Upper lobe of left lung (tissue), 6 donors: ENCODE data around the gene PLOD1. TPM values are rescaled to one million over a fixed set of nuclear protein-coding genes. Genes with fewer than 3 reads are reported as not detected.

Experiments used
- ATAC-seq, 2 donors: fragments of 200-7000 bp; cut with Tn5 transposase; one replicate each; pipeline ENCODE4 v1.9.1; 2022; ENCODE audit warnings: mild to moderate bottlenecking in 2 of 2, moderate library complexity in 2 of 2; ENCODE audit not compliant: low FRiP score in 2 of 2
- DNase-seq, 2 donors: peaks; one replicate each; pipeline ENCODE4 v3.0.0-alpha.2; 2019 to 2020
- H3K27ac ChIP-seq, 4 donors: fragments of 200-600 bp; sonication (generic); one replicate each; pipeline ENCODE4 v1.5.1; 2016 to 2019
- H3K27me3 ChIP-seq, 4 donors: fragments of 200-600 bp; sonication (generic); one replicate each; pipeline ENCODE4 v1.5.1; 2017 to 2019
- H3K36me3 ChIP-seq, 4 donors: fragments of 200-600 bp; sonication (generic); one replicate each; pipeline ENCODE4 v1.5.1; 2016 to 2019
- H3K4me1 ChIP-seq, 4 donors: fragments of 200-600 bp; sonication (generic); one replicate each; pipeline ENCODE4 v1.5.1; 2018 to 2019
- H3K4me3 ChIP-seq, 4 donors: fragments of 200-600 bp; sonication (generic); one replicate each; pipeline ENCODE4 v1.5.1; 2017 to 2019; ENCODE audit warnings: mild to moderate bottlenecking in 2 of 4, moderate library complexity in 1 of 4
- H3K9me3 ChIP-seq, 4 donors: fragments of 200-600 bp; sonication (generic); one replicate each; pipeline ENCODE4 v1.5.1; 2018 to 2019
- EP300 ChIP-seq, 4 donors: sonication (generic); formaldehyde crosslinking; IDR thresholded peaks; one replicate each; pipeline ENCODE4 v1.5.1; 2017; ENCODE audit warnings: antibody characterized with exemption in 4 of 4, control low read depth in 2 of 4
- POLR2A ChIP-seq, 4 donors: fragments of 450-650 bp; IDR thresholded peaks; one replicate each; pipeline ENCODE4 v1.5.1; 2016 to 2017; ENCODE audit warnings: antibody characterized with exemption in 4 of 4, mild to moderate bottlenecking in 2 of 4
- POLR2AphosphoS5 ChIP-seq, 2 donors: sonication (generic); formaldehyde crosslinking; IDR thresholded peaks; one replicate each; pipeline ENCODE4 v1.5.1; 2017; ENCODE audit warnings: antibody characterized with exemption in 2 of 2
- WGBS, 2 donors: methylation state at CpG; one replicate each; pipeline ENCODE4 v1.1.5; 2017 to 2018; 5-methylcytosine and 5-hydroxymethylcytosine counted together
- total RNA-seq, 6 donors: library from RNA; depleted of rRNA in 4 of 6; stranded (reverse); fragments of >200 nt in 4 of 6; gene quantifications; one replicate each; pipeline versions ENCODE4 v1.1.0 to v1.2.1, GENCODE V29; 2016 to 2021
- TF ChIP-seq, protein P1 (sequence below), 6 experiments: fragments of 450-650 bp in 4 of 6; fragments of 200-600 bp in 2 of 6; sonication (generic) in 2 of 6; IDR thresholded peaks; one replicate each; pipeline ENCODE4 v1.5.1; 2016 to 2019; ENCODE audit warnings: antibody characterized with exemption in 6 of 6
- donor health status: DM: no; HTN: no; CAD: no; lungs with moderate emphysema.
- donor health status: DM: no; HTN: yes; CAD: no; lungs with severe emphysema.

Gene PLOD1
- total RNA-seq, 6 donors from 2014 or later: 31.4 to 99.0 (median 52.8) TPM

DNA sequence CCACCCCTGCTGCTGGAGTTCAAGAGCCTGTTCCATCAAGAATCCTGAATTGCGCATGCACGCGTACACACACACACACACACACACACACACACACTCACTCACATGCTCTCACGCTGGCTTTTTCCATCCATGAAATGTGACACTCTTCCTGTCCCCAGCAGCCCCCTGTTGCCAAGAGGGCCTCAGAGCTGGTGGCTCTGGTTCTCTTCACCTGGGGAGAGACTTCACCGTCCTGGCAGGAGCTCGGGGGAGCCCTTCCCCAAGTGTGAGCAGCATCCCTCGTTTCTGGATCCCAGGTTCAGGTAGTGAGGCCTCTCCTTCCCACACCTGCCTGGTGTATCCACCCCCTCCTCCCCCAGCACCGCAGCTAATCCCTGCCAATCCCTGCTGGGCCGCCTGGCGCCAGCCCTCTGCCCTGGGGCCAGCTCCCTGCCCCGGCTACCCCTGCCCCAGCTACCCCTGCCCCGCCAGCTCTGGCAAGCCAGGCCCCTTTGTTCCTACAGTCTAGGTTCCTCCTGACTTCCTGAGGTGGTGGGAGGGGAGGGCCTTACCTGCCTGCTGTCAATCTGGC is 9.9 kb downstream of the PLOD1 start:
- Histone ChIP-seq H3K4me1 (peaks cover 0 to under 1% (median 0%) of the 10 kb centered on the region in 4 donors), H3K27ac (no peak overlapping the region), H3K36me3 (peaks cover 0 to 28% (median 8%) of the 10 kb centered on the region in 4 donors), H3K9me3 (no peaks in the 10 kb centered on the region), H3K4me3 (no peak overlapping the region), H3K27me3 (no peaks in the 10 kb centered on the region)
- ATAC-seq (no peak), DNase-seq (no peak)
- WGBS, 2 donors: 67 to 76% methylated on average over 8 to 12 of the region's 12 CpGs
- TF ChIP-seq, protein P1, sequence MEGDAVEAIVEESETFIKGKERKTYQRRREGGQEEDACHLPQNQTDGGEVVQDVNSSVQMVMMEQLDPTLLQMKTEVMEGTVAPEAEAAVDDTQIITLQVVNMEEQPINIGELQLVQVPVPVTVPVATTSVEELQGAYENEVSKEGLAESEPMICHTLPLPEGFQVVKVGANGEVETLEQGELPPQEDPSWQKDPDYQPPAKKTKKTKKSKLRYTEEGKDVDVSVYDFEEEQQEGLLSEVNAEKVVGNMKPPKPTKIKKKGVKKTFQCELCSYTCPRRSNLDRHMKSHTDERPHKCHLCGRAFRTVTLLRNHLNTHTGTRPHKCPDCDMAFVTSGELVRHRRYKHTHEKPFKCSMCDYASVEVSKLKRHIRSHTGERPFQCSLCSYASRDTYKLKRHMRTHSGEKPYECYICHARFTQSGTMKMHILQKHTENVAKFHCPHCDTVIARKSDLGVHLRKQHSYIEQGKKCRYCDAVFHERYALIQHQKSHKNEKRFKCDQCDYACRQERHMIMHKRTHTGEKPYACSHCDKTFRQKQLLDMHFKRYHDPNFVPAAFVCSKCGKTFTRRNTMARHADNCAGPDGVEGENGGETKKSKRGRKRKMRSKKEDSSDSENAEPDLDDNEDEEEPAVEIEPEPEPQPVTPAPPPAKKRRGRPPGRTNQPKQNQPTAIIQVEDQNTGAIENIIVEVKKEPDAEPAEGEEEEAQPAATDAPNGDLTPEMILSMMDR (IDR thresholded peaks at IDR 0.05): no peak
- no peak for TF ChIP-seq POLR2AphosphoS5 (IDR thresholded peaks at IDR 0.05)
- TF ChIP-seq POLR2A (IDR thresholded peaks at IDR 0.05): no peak
- no peak for TF ChIP-seq EP300 (IDR thresholded peaks at IDR 0.05)

- H3K36me3 ChIP-seq: peaks cover 0 to 36% (median 22%) of the 10 kb centered on the region in 4 donors
- no peak for TF ChIP-seq EP300 (IDR thresholded peaks at IDR 0.05)
- no peak for TF ChIP-seq POLR2AphosphoS5 (IDR thresholded peaks at IDR 0.05)
- TF ChIP-seq, protein P1 (IDR thresholded peaks at IDR 0.05): no peak
- TF ChIP-seq POLR2A (IDR thresholded peaks at IDR 0.05): no peak
- no peak for DNase-seq
- ATAC-seq: no peak
- H3K27ac ChIP-seq: no peak overlapping the region
- 79 to 86% methylated on average over 3 of the region's 3 CpGs for WGBS, 2 donors
- H3K27me3 ChIP-seq: no peaks in the 10 kb centered on the region
- no peak overlapping the region for H3K4me3 ChIP-seq
- H3K4me1 ChIP-seq: no peaks in the 10 kb centered on the region
- no peaks in the 10 kb centered on the region for H3K9me3 ChIP-seq
Observed at GRCh38 chr1:11946647-11947046, 12.1 kb downstream of the PLOD1 start.

DNA sequence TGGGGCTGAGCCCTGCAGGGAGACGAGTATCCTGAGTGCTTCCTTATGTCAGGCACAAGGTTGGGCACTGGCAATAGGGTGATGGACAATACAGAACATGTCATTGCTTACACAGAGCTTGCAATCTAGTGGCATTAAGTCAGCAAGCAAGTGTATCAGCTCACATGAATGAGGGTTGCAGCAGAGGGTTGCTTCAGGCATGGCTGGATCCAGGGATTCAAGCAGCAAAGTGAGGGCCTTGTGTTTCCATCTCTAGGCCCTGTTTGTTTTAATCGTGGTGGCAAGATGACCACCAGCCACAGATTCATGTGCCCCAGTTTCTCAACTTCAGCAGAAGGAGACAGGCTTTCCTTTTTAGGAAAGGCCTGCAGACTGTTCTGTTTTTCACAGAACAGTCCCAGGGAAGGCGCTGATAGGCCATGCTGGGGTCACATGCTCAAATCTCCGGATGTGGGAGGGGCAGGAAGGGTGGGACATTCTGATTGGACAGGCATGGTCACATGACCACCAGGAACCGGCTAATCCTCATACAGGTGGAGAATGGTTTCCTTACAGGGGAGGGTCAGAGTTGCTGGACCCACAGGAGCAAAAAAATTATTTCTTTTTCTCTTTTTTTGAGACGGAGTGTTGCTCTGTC is 14.4 kb downstream of the PLOD1 start:
- no peak for ATAC-seq
- Histone ChIP-seq H3K27ac (no peak overlapping the region), H3K36me3 (peaks cover 0 to 41% (median 25%) of the 10 kb centered on the region in 4 donors), H3K9me3 (no peaks in the 10 kb centered on the region), H3K27me3 (no peaks in the 10 kb centered on the region), H3K4me1 (no peaks in the 10 kb centered on the region), H3K4me3 (no peak overlapping the region)
- 91 to 94% methylated on average over 6 of the region's 6 CpGs for WGBS, 2 donors
- TF ChIP-seq POLR2A (IDR thresholded peaks at IDR 0.05) (no peak), EP300 (IDR thresholded peaks at IDR 0.05) (no peak), POLR2AphosphoS5 (IDR thresholded peaks at IDR 0.05) (no peak)
- TF ChIP-seq, protein P1 (IDR thresholded peaks at IDR 0.05): no peak
- no peak for DNase-seq

DNA sequence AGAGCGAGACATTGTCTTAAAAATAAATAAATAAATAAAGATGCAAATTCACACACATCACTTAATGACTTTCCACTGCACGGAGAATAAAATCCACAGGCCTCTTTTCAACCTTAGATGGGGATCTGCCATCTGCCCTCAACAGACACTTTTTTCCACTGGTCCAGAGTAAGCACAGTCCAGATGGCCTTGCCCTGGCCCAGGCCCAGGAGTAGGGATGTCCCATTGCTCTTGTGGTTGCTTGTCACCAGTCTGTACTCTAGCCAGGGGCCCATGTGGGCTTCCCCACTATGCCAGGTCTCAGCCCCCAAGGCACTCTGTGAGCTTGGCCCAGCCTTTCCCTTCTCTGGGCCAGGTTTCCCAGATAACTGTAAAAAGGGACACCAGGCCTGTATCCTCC is 17.4 kb downstream of the PLOD1 start:
- no peaks in the 10 kb centered on the region for H3K27me3 ChIP-seq
- no peak overlapping the region for H3K4me3 ChIP-seq
- H3K4me1 ChIP-seq: no peaks in the 10 kb centered on the region
- WGBS, 2 donors: 95 to 97% methylated on average over 2 of the region's 2 CpGs
- ATAC-seq: no peak
- no peak for DNase-seq
- TF ChIP-seq, protein P1 (IDR thresholded peaks at IDR 0.05): no peak
- no peak for TF ChIP-seq POLR2AphosphoS5 (IDR thresholded peaks at IDR 0.05)
- no peak for TF ChIP-seq EP300 (IDR thresholded peaks at IDR 0.05)
- no peak for TF ChIP-seq POLR2A (IDR thresholded peaks at IDR 0.05)
- H3K27ac ChIP-seq: no peak overlapping the region
- peaks cover 0 to 60% (median 38%) of the 10 kb centered on the region in 4 donors for H3K36me3 ChIP-seq
- H3K9me3 ChIP-seq: no peaks in the 10 kb centered on the region
